HepG2 (cell line): ENCODE results near the gene PYGO2. TPM values are rescaled to one million over a fixed set of nuclear protein-coding genes. Genes with fewer than 3 reads are reported as not detected.

Source experiments
- ATAC-seq: fragments of 200-7000 bp; cut with Tn5 transposase; 3 replicates; pipeline ENCODE4 v1.9.1; 2020; ENCODE audit warnings: mild to moderate bottlenecking, moderate library complexity
- BruUV-seq: library from RNA; stranded (reverse); fragments of 400-500 nt; replicated peaks from 2 replicates; lab custom pipeline; 2021; lab: Mats Ljungman, UMichigan
- CTCF ChIA-PET: fragments of 300-600 bp; formaldehyde crosslinking; extraction: SDS; loops from one replicate; lab custom pipeline; 2021; ENCODE audit warnings: low total read pairs, inconsistent platforms, low intra/inter-chr PET ratio; lab: Yijun Ruan, JAX
- POLR2A ChIA-PET: fragments of 350-600 bp; sonication (Branson Sonifier 250); formaldehyde crosslinking; loops from one replicate; lab custom pipeline; 2020; ENCODE audit warnings: antibody characterized with exemption, inconsistent platforms; lab: Yijun Ruan, JAX
- DNase-seq: peaks from one replicate; pipeline ENCODE4 v3.0.0-alpha.2; 2015; ENCODE audit warnings: low spot score
- FAIRE-seq: peaks from 3 replicates; lab custom pipeline; 2011; peaks lifted over from hg19 to GRCh38; lab: Jason Lieb, UNC
- H2AFZ ChIP-seq: one replicate; pipeline ENCODE4 v1.6.1; 2011; ENCODE audit warnings: low read length, inconsistent platforms
- H3K27ac ChIP-seq: fragments of 300-600 bp; 3 replicates; pipeline ENCODE4 v1.8.0; 2011; ENCODE audit warnings: mixed run types, mild to moderate bottlenecking, mixed read lengths, low read length, inconsistent platforms; ENCODE audit not compliant: insufficient read depth; ENCODE audit errors: extremely low read length
- H3K27me3 ChIP-seq, 2 experiments: fragments of 200-600 bp in 1 of 2; 2 replicates in 1 of 2; 3 replicates in 1 of 2; pipeline versions ENCODE4 v1.6.0 to v1.8.0; 2011; ENCODE audit warnings: low read length in 2 of 2, mild to moderate bottlenecking in 2 of 2, moderate library complexity in 2 of 2, inconsistent platforms in 1 of 2; ENCODE audit not compliant: insufficient read depth in 2 of 2, control insufficient read depth in 1 of 2
- H3K36me3 ChIP-seq, 2 experiments: fragments of 200-600 bp in 1 of 2; replicated peaks in 1 of 2; 2 replicates in 1 of 2; 3 replicates in 1 of 2; pipeline versions ENCODE4 v1.5.1 to v1.8.0; 2011; ENCODE audit warnings: low read length in 2 of 2, inconsistent platforms in 1 of 2; ENCODE audit not compliant: insufficient read depth in 2 of 2, control insufficient read depth in 1 of 2
- H3K4me1 ChIP-seq: 2 replicates; pipeline ENCODE4 v1.5.1; 2012; ENCODE audit warnings: low read length, inconsistent platforms; ENCODE audit not compliant: insufficient read depth
- H3K4me2 ChIP-seq: 2 replicates; pipeline ENCODE4 v1.6.0; 2011; ENCODE audit warnings: low read depth, low read length, inconsistent platforms
- H3K4me3 ChIP-seq, 3 experiments: fragments of 200-600 bp in 1 of 3; sonication (generic), shearing (Covaris generic) in 1 of 3; replicated peaks in 1 of 3; 2 replicates each; pipeline ENCODE4 v1.5.1; 2011 to 2016; ENCODE audit warnings: low read length in 3 of 3, inconsistent platforms in 2 of 3, low read depth in 2 of 3, mild to moderate bottlenecking in 2 of 3, control low read depth in 1 of 3, mixed read lengths in 1 of 3; ENCODE audit not compliant: insufficient read depth in 1 of 3
- H3K79me2 ChIP-seq: one replicate; pipeline ENCODE4 v1.6.1; 2011; ENCODE audit warnings: low read length, inconsistent platforms; ENCODE audit not compliant: insufficient read depth
- H3K9ac ChIP-seq: 2 replicates; pipeline ENCODE4 v1.6.0; 2011; ENCODE audit warnings: mild to moderate bottlenecking, low read depth, low read length, inconsistent platforms; ENCODE audit not compliant: insufficient read depth
- H3K9me3 ChIP-seq: 2 replicates; pipeline ENCODE4 v1.5.1; 2012; ENCODE audit warnings: mild to moderate bottlenecking, low read length
- H4K20me1 ChIP-seq: 2 replicates; pipeline ENCODE4 v1.6.0; 2011; ENCODE audit warnings: inconsistent platforms, mild to moderate bottlenecking, low read length, moderate library complexity; ENCODE audit not compliant: insufficient read depth
- E2F1 ChIP-seq: sonication (generic); formaldehyde crosslinking; IDR thresholded peaks from 2 replicates; pipeline ENCODE4 v1.5.0; 2020; ENCODE audit warnings: missing genetic modification reagents
- NFE2L1 ChIP-seq: sonication (generic); formaldehyde crosslinking; IDR thresholded peaks from 2 replicates; pipeline ENCODE4 v1.4.0; 2020; ENCODE audit warnings: missing genetic modification reagents, mild to moderate bottlenecking, borderline replicate concordance
- THAP8 ChIP-seq: sonication (generic); formaldehyde crosslinking; IDR thresholded peaks from 2 replicates; pipeline ENCODE4 v1.5.1; 2020; ENCODE audit warnings: missing genetic modification reagents, mild to moderate bottlenecking, borderline replicate concordance
- UBTF ChIP-seq: sonication (generic); formaldehyde crosslinking; IDR thresholded peaks from 2 replicates; pipeline ENCODE4 v1.4.0; 2020; ENCODE audit warnings: mild to moderate bottlenecking, missing genetic modification reagents
- ZBTB34 ChIP-seq: sonication (generic); formaldehyde crosslinking; IDR thresholded peaks from 2 replicates; pipeline ENCODE4 v1.8.0; 2022; ENCODE audit warnings: mild to moderate bottlenecking, missing genetic modification reagents
- ZFP36 ChIP-seq: fragments of 150-350 bp; IDR thresholded peaks from 2 replicates; pipeline ENCODE4 v1.6.1; 2018; ENCODE audit warnings: borderline replicate concordance, low read length, low read depth; ENCODE audit not compliant: partially characterized antibody
- ZNF24 ChIP-seq: fragments of 450-650 bp; IDR thresholded peaks from 2 replicates; pipeline ENCODE4 v1.6.1; 2017; ENCODE audit warnings: antibody characterized with exemption, mild to moderate bottlenecking
- ZNF382 ChIP-seq: sonication (generic); formaldehyde crosslinking; IDR thresholded peaks from 2 replicates; pipeline ENCODE4 v1.5.0; 2020; ENCODE audit warnings: missing genetic modification reagents, mild to moderate bottlenecking, borderline replicate concordance
- ZNF776 ChIP-seq: sonication (generic); formaldehyde crosslinking; IDR thresholded peaks from 2 replicates; pipeline ENCODE4 v1.4.0; 2020; ENCODE audit warnings: mild to moderate bottlenecking, missing genetic modification reagents
- WGBS: methylation state at CpG from one replicate; pipeline ENCODE4 v1.1.6; 2017; ENCODE audit warnings: low lambda C conversion rate; 5-methylcytosine and 5-hydroxymethylcytosine counted together
- in situ Hi-C: cut with HindIII; loops from 2 replicates; pipeline ENCODE4 v1.10.0; 2017; ENCODE audit warnings: low pct_unique_long_range_greater_than_20kb; ENCODE audit not compliant: extremely low pct_ligation_motif_present
- intact Hi-C: fragments of 100-400 bp; cut with micrococcal nuclease; formaldehyde crosslinking; loops from one replicate; pipeline ENCODE4 v1.10.0; 2022; ENCODE audit not compliant: unreplicated experiment
- polyA plus RNA-seq, 8 experiments: library from polyadenylated mRNA; depleted of rRNA in 3 of 8; stranded (reverse) in 7 of 8; unstranded in 1 of 8; fragments of >200 nt; fragmentation: Illumina TruSeq in 4 of 8; extraction: Trizol in 4 of 8; gene quantifications; 2 replicates each; pipeline versions ENCODE4 v1.2.1 to v1.2.3, GENCODE V29; 2011 to 2016; ENCODE audit warnings: low read depth in 4 of 8, missing spikeins in 1 of 8, mixed read lengths in 1 of 8; ENCODE audit not compliant: insufficient read depth in 1 of 8
- total RNA-seq, 5 experiments: library from RNA; depleted of rRNA; stranded (reverse); fragments of >200 nt; fragmentation: Illumina TruSeq; extraction: Trizol; gene quantifications; 2 replicates each; pipeline ENCODE4 v1.2.3, GENCODE V29; 2016; ENCODE audit warnings: low read depth in 1 of 5

PYGO2 gene
- total and polyA plus RNA-seq, 2 of the 13 experiments (the other 11 are each of a cell fraction or from before 2014, with no cell fraction given), result 20.3 to 21.8 TPM

GRCh38 chr1:154956544-154956941, 5.0 kb downstream of the PYGO2 start:
- CTCF ChIA-PET, result interaction anchor here (2.0 kb wide), 1 partner anchor 61 kb away, joined by 8 read pairs; no protein-coding TSS in a partner anchor
- TSS peak; percentile 54 for BruUV-seq
- H4K20me1 ChIP-seq, result no peaks in the 10 kb centered on the region
- H3K4me3 ChIP-seq, result peak overlapping the region; percentile 66 to 72 (median 69); a peak in 5 of 6 replicates
- FAIRE-seq, result no peak
- peak overlapping the region; percentile 95 for H3K4me2 ChIP-seq
- H3K27me3 ChIP-seq, result no peaks in the 10 kb centered on the region; a peak in 1 of 5 replicates
- no peak for ATAC-seq
- H3K4me1 ChIP-seq, result peaks cover 55% of the 10 kb centered on the region
- intact Hi-C loops, result loop anchor here (2.0 kb wide), 1 partner anchor 16 kb away; no protein-coding TSS in a partner anchor
- peak overlapping the region; percentile 96 for H3K27ac ChIP-seq
- 22% methylated on average over 4 of the region's 6 CpGs for WGBS
- no peaks in the 10 kb centered on the region for H3K9me3 ChIP-seq
- in situ Hi-C loops, result no loop called here
- H3K36me3 ChIP-seq, result peaks cover 4 to 13% of the 10 kb centered on the region in 2 experiments; a peak in 2 of 5 replicates
- H2AFZ ChIP-seq, result no peak overlapping the region
- peaks cover 10% of the 10 kb centered on the region for H3K79me2 ChIP-seq
- no peak for DNase-seq
- H3K9ac ChIP-seq, result peak overlapping the region; percentile 89
- POLR2A ChIA-PET, result interaction anchor here (0.7 to 4.1 kb wide), 12 partner anchors 8 to 237 kb away, joined by 3 to 91 read pairs (median 6); partner anchors contain the start of genes ADAM15, CKS1B, EFNA4 and FLAD1
- TF ChIP-seq THAP8 (CRISPR knock-in tag) (no peak), NFE2L1 (CRISPR knock-in tag) (no peak), ZNF776 (no peak), ZNF24 (no peak), ZFP36 (no peak), UBTF (CRISPR knock-in tag) (0 out of 2 replicates have a peak, but pooled peaks have one; percentile 1), ZBTB34 (CRISPR knock-in tag) (no peak), ZNF382 (CRISPR knock-in tag) (no peak), E2F1 (CRISPR knock-in tag) (no peak)
